Upper lobe of left lung (tissue), 6 donors: ENCODE data around the gene HIPK4. TPM values are rescaled to one million over a fixed set of nuclear protein-coding genes. Genes with fewer than 3 reads are reported as not detected.

Experiments
- ATAC-seq, 2 donors: fragments of 200-7000 bp; cut with Tn5 transposase; one replicate each; pipeline ENCODE4 v1.9.1; 2022; ENCODE audit warnings: mild to moderate bottlenecking in 2 of 2, moderate library complexity in 2 of 2; ENCODE audit not compliant: low FRiP score in 2 of 2
- DNase-seq, 2 donors: peaks; one replicate each; pipeline ENCODE4 v3.0.0-alpha.2; 2019 to 2020
- H3K27ac ChIP-seq, 4 donors: fragments of 200-600 bp; sonication (generic); one replicate each; pipeline ENCODE4 v1.5.1; 2016 to 2019
- H3K27me3 ChIP-seq, 4 donors: fragments of 200-600 bp; sonication (generic); one replicate each; pipeline ENCODE4 v1.5.1; 2017 to 2019
- H3K36me3 ChIP-seq, 4 donors: fragments of 200-600 bp; sonication (generic); one replicate each; pipeline ENCODE4 v1.5.1; 2016 to 2019
- H3K4me1 ChIP-seq, 4 donors: fragments of 200-600 bp; sonication (generic); one replicate each; pipeline ENCODE4 v1.5.1; 2018 to 2019
- H3K4me3 ChIP-seq, 4 donors: fragments of 200-600 bp; sonication (generic); one replicate each; pipeline ENCODE4 v1.5.1; 2017 to 2019; ENCODE audit warnings: mild to moderate bottlenecking in 2 of 4, moderate library complexity in 1 of 4
- H3K9me3 ChIP-seq, 4 donors: fragments of 200-600 bp; sonication (generic); one replicate each; pipeline ENCODE4 v1.5.1; 2018 to 2019
- EP300 ChIP-seq, 4 donors: sonication (generic); formaldehyde crosslinking; IDR thresholded peaks; one replicate each; pipeline ENCODE4 v1.5.1; 2017; ENCODE audit warnings: antibody characterized with exemption in 4 of 4, control low read depth in 2 of 4
- POLR2A ChIP-seq, 4 donors: fragments of 450-650 bp; IDR thresholded peaks; one replicate each; pipeline ENCODE4 v1.5.1; 2016 to 2017; ENCODE audit warnings: antibody characterized with exemption in 4 of 4, mild to moderate bottlenecking in 2 of 4
- POLR2AphosphoS5 ChIP-seq, 2 donors: sonication (generic); formaldehyde crosslinking; IDR thresholded peaks; one replicate each; pipeline ENCODE4 v1.5.1; 2017; ENCODE audit warnings: antibody characterized with exemption in 2 of 2
- WGBS, 2 donors: methylation state at CpG; one replicate each; pipeline ENCODE4 v1.1.5; 2017 to 2018; 5-methylcytosine and 5-hydroxymethylcytosine counted together
- total RNA-seq, 6 donors: library from RNA; depleted of rRNA in 4 of 6; stranded (reverse); fragments of >200 nt in 4 of 6; gene quantifications; one replicate each; pipeline versions ENCODE4 v1.1.0 to v1.2.1, GENCODE V29; 2016 to 2021
- TF ChIP-seq, protein P1 (sequence below), 6 experiments: fragments of 450-650 bp in 4 of 6; fragments of 200-600 bp in 2 of 6; sonication (generic) in 2 of 6; IDR thresholded peaks; one replicate each; pipeline ENCODE4 v1.5.1; 2016 to 2019; ENCODE audit warnings: antibody characterized with exemption in 6 of 6
- donor health status: DM: no; HTN: no; CAD: no; lungs with moderate emphysema.
- donor health status: DM: no; HTN: yes; CAD: no; lungs with severe emphysema.

HIPK4 gene
- total RNA-seq, 6 donors from 2014 or later, result 0.17 to 1.0 (median 0.46) TPM; not detected in 1

DNA sequence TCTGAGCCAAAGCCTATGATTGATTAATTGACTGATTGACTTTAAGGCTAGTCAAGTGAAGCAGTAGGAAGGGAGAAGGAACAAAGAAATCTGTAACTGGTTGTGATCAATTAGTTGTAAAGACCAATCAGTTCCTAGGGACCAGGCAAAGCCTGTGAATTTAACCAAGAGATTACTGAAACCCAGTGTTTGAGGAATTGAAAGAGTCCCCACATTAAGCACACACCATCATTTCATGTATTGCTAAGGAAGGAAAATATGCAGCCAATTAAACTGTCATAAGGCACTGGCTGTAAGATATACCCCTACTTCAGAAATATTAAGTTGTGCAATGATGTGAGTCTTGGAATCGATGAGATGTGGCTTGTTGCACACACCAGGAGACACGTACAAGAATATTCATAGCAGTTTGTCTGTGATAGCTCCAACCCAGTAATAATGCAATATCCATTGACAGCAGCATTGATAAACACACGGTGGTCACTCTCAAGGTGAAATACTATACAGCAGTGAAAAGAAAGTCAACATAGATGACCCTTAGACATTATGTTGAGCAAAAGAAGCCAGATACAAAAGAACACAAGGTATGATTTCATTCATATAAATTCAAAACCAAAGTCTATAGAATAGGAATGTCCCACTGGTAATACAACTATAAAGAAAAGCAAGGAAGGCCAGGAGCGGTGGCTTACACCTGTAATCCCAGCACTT is 50.8 kb downstream of the HIPK4 start:
- 88 to 93% methylated on average over 4 of the region's 4 CpGs for WGBS, 2 donors
- H3K4me1 ChIP-seq, result peaks cover 0 to 23% (median 17%) of the 10 kb centered on the region in 4 donors
- H3K36me3 ChIP-seq, result peaks cover 7 to 19% (median 13%) of the 10 kb centered on the region in 4 donors
- ATAC-seq (no peak), DNase-seq (no peak)
- no peaks in the 10 kb centered on the region for H3K9me3 ChIP-seq
- no peaks in the 10 kb centered on the region for H3K27me3 ChIP-seq
- no peak overlapping the region for H3K27ac ChIP-seq
- TF ChIP-seq, protein P1, sequence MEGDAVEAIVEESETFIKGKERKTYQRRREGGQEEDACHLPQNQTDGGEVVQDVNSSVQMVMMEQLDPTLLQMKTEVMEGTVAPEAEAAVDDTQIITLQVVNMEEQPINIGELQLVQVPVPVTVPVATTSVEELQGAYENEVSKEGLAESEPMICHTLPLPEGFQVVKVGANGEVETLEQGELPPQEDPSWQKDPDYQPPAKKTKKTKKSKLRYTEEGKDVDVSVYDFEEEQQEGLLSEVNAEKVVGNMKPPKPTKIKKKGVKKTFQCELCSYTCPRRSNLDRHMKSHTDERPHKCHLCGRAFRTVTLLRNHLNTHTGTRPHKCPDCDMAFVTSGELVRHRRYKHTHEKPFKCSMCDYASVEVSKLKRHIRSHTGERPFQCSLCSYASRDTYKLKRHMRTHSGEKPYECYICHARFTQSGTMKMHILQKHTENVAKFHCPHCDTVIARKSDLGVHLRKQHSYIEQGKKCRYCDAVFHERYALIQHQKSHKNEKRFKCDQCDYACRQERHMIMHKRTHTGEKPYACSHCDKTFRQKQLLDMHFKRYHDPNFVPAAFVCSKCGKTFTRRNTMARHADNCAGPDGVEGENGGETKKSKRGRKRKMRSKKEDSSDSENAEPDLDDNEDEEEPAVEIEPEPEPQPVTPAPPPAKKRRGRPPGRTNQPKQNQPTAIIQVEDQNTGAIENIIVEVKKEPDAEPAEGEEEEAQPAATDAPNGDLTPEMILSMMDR (IDR thresholded peaks at IDR 0.05), result no peak
- H3K4me3 ChIP-seq, result no peak overlapping the region

DNA sequence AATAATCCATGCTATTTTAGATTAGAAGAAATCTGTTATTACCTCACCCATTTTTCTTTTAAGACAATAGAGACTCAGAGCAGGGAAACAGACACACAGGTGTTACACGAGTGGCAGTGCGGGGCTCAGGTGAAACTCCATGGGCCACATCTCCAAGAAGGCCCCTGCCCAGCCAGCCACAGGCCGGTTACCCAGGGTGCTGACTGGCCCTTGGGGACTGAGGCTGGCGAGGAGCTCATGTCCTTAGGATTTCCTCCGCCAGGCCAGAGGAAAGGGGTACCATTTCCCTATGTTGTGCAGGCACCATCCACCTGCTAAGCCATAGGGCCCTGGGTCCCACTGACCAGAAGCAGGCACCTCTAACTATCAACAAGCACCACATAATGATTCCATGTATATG is 52.4 kb downstream of the HIPK4 start:
- TF ChIP-seq POLR2AphosphoS5 (IDR thresholded peaks at IDR 0.05), result no peak
- TF ChIP-seq, protein P1 (IDR thresholded peaks at IDR 0.05), result no peak
- no peak for TF ChIP-seq POLR2A (IDR thresholded peaks at IDR 0.05)
- TF ChIP-seq EP300 (IDR thresholded peaks at IDR 0.05), result no peak
- H3K27ac ChIP-seq, result no peak overlapping the region
- peaks cover 8 to 35% (median 23%) of the 10 kb centered on the region in 4 donors for H3K36me3 ChIP-seq
- no peak for DNase-seq
- no peaks in the 10 kb centered on the region for H3K27me3 ChIP-seq
- 94 to 97% methylated on average over 5 of the region's 5 CpGs for WGBS, 2 donors
- no peak overlapping the region for H3K4me3 ChIP-seq
- H3K9me3 ChIP-seq, result no peaks in the 10 kb centered on the region
- peaks cover 0 to 18% (median 11%) of the 10 kb centered on the region in 4 donors for H3K4me1 ChIP-seq
- no peak for ATAC-seq

DNA sequence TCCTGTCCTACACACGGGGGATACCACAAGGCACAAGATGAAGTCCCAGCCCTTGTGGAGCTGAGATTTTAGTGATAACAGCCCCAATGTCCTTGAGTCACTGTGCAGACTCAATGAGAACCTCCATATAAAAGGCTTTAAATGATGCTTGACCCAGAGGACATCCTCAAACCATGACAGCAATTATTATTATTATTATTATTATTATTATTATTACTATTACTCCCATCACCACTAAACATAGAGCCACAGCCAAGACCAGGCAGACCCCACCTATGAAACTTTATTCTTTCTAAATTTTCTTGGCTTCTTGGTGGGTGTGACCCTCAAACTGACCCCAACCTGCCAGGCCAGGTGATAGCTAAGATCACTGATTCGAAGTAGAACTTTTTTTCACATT is 52.9 kb downstream of the HIPK4 start:
- Histone ChIP-seq H3K27me3 (no peaks in the 10 kb centered on the region), H3K4me3 (no peak overlapping the region), H3K9me3 (no peaks in the 10 kb centered on the region), H3K27ac (no peak overlapping the region), H3K36me3 (peaks cover 13 to 40% (median 27%) of the 10 kb centered on the region in 4 donors), H3K4me1 (peaks cover 0 to 13% (median 6%) of the 10 kb centered on the region in 4 donors)
- WGBS, 2 donors, result 79 to 97% methylated on average over 2 of the region's 2 CpGs
- DNase-seq (no peak), ATAC-seq (no peak)
- TF ChIP-seq POLR2AphosphoS5 (IDR thresholded peaks at IDR 0.05) (no peak), EP300 (IDR thresholded peaks at IDR 0.05) (no peak), POLR2A (IDR thresholded peaks at IDR 0.05) (no peak)
- TF ChIP-seq, protein P1 (IDR thresholded peaks at IDR 0.05), result no peak

DNA sequence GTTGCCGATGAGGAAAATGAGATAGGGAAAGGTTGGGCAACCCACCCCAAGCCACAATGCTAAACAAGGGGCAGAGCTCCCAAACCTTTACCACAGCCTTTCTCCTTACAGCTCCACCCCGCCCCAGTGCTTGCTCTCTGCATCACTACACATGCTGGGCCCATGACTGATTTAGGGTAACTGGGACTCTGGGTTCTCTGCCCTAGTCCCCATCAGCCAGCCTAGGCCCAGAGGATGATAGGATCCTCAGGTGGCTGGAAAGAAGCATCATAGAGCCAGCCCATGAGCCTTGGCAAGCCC is 53.4 kb downstream of the HIPK4 start:
- Histone ChIP-seq H3K27ac (no peak overlapping the region), H3K36me3 (peaks cover 15 to 45% (median 32%) of the 10 kb centered on the region in 4 donors), H3K4me1 (peaks cover 0 to 10% (median 2%) of the 10 kb centered on the region in 4 donors), H3K27me3 (no peaks in the 10 kb centered on the region), H3K9me3 (no peaks in the 10 kb centered on the region), H3K4me3 (no peak overlapping the region)
- no peak for ATAC-seq
- no peak for DNase-seq
- WGBS, 2 donors, result 93 to 100% methylated on average over 2 of the region's 2 CpGs
- TF ChIP-seq EP300 (IDR thresholded peaks at IDR 0.05) (no peak), POLR2A (IDR thresholded peaks at IDR 0.05) (no peak)

DNA sequence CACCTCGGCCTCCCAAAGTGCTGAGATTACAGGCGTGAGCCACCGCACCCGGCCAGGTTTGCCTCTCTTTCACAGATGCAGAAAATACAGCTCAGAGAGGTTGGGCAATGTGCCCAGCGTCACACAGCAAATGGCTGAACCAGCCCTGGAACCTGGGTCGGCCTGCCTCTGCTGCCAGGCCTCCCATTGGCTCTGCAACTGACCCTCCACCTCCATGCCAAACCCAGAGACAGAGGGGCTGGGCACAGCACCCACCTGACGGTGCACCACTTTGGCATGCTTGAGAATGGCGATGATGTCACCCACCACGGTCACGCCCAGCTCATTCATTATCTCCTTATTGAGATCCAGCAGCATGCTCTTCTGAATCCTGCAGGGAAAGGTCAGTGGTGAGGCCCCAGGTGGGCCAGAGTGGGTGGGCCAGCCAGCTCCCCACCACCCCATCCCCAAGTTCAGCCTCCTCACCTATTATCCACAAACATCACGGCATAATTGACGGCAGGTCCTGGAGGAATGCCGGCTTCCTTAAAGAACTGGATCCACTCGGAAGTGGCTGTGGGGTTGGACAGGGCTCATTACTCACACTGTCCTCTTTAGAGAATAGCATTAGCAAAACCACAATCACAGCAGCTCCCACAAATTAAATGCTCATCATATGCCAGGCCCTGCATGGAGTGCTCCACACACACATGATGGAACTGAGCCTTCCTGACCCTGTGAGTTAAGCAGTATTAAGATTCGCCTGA is 54.0 kb downstream of the HIPK4 start:
- H3K36me3 ChIP-seq, result peaks cover 20 to 51% (median 37%) of the 10 kb centered on the region in 4 donors
- DNase-seq (no peak), ATAC-seq (no peak)
- peaks cover 0 to 8% (median 0%) of the 10 kb centered on the region in 4 donors for H3K4me1 ChIP-seq
- H3K4me3 ChIP-seq, result no peak overlapping the region
- 95 to 98% methylated on average over 15 of the region's 15 CpGs for WGBS, 2 donors
- no peaks in the 10 kb centered on the region for H3K9me3 ChIP-seq
- no peak for TF ChIP-seq EP300 (IDR thresholded peaks at IDR 0.05)
- no peak for TF ChIP-seq POLR2AphosphoS5 (IDR thresholded peaks at IDR 0.05)
- no peaks in the 10 kb centered on the region for H3K27me3 ChIP-seq
- no peak overlapping the region for H3K27ac ChIP-seq
